22Rv1 (cell line): Measurements from ENCODE around the gene GGA1.
"Not testable (repeated sequence)": the region's sequence is repeated elsewhere in the genome, so short reads cannot be mapped to it uniquely, and the experiment has no call there.

Experiments used
- ZFX ChIP-seq: fragments of 450-650 bp; IDR thresholded peaks from 2 replicates; pipeline ENCODE4 v1.6.1; 2017; ENCODE audit warnings: antibody characterized with exemption, borderline replicate concordance
- TF ChIP-seq, protein P1 (sequence below): fragments of 450-650 bp; IDR thresholded peaks from 2 replicates; pipeline ENCODE4 v1.5.1; 2017; ENCODE audit warnings: mild to moderate bottlenecking

GRCh38 chr22:37656583-37656982 is 47.9 kb downstream of the GGA1 start:
- TF ChIP-seq ZFX: not testable (repeated sequence)
- TF ChIP-seq, protein P1, sequence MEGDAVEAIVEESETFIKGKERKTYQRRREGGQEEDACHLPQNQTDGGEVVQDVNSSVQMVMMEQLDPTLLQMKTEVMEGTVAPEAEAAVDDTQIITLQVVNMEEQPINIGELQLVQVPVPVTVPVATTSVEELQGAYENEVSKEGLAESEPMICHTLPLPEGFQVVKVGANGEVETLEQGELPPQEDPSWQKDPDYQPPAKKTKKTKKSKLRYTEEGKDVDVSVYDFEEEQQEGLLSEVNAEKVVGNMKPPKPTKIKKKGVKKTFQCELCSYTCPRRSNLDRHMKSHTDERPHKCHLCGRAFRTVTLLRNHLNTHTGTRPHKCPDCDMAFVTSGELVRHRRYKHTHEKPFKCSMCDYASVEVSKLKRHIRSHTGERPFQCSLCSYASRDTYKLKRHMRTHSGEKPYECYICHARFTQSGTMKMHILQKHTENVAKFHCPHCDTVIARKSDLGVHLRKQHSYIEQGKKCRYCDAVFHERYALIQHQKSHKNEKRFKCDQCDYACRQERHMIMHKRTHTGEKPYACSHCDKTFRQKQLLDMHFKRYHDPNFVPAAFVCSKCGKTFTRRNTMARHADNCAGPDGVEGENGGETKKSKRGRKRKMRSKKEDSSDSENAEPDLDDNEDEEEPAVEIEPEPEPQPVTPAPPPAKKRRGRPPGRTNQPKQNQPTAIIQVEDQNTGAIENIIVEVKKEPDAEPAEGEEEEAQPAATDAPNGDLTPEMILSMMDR: not testable (repeated sequence)
